Peyer's patch (tissue), 4 donors: ENCODE measurements around the gene WDR5.

Source experiments
- POLR2A ChIP-seq, 2 donors: fragments of 450-650 bp; IDR thresholded peaks; one replicate each; pipeline ENCODE4 v1.5.1; 2017; ENCODE audit warnings: antibody characterized with exemption in 2 of 2, mild to moderate bottlenecking in 2 of 2, moderate library complexity in 2 of 2
- TF ChIP-seq, protein P1 (sequence below), 6 experiments: fragments of 450-650 bp in 4 of 6; fragments of 200-600 bp in 2 of 6; sonication (generic) in 1 of 6; IDR thresholded peaks; one replicate each; pipeline ENCODE4 v1.5.1; 2017 to 2019; ENCODE audit warnings: antibody characterized with exemption in 6 of 6, mild to moderate bottlenecking in 3 of 6, moderate library complexity in 1 of 6

DNA sequence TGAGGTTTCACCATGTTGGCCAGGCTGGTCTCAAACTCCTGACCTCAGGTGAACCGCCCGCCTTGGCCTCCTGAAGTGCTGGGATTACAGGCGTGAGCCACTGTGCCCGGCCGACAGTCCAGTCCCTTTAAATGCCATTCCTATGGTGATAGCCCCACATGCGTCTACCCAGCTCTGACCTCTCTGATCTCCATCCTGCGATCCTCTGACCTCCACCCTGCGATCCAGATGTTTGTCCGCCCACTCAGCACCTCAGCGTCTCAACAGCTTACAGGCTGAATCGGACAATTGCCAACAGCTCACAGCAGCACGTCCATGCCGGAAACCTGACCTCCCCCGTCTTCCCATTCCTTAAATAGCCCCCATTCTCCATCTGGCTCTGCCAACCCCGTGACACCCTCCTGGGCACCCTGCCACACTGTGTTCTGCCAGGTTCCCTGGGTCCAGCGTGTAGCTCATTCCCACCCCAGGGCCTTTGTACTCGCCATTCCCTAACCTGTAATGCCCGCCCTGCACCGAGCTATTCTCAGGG is 72.5 kb downstream of the WDR5 start:
- TF ChIP-seq, protein P1, sequence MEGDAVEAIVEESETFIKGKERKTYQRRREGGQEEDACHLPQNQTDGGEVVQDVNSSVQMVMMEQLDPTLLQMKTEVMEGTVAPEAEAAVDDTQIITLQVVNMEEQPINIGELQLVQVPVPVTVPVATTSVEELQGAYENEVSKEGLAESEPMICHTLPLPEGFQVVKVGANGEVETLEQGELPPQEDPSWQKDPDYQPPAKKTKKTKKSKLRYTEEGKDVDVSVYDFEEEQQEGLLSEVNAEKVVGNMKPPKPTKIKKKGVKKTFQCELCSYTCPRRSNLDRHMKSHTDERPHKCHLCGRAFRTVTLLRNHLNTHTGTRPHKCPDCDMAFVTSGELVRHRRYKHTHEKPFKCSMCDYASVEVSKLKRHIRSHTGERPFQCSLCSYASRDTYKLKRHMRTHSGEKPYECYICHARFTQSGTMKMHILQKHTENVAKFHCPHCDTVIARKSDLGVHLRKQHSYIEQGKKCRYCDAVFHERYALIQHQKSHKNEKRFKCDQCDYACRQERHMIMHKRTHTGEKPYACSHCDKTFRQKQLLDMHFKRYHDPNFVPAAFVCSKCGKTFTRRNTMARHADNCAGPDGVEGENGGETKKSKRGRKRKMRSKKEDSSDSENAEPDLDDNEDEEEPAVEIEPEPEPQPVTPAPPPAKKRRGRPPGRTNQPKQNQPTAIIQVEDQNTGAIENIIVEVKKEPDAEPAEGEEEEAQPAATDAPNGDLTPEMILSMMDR (IDR thresholded peaks at IDR 0.05) = no peak
- no peak for TF ChIP-seq POLR2A (IDR thresholded peaks at IDR 0.05)
